Measurements from ENCODE around the gene WWOX. TPM values are rescaled to one million over a fixed set of nuclear protein-coding genes. Genes with fewer than 3 reads are reported as not detected.

The WWOX gene
- total and polyA plus RNA-seq, 2 of the 8 experiments (the other 6 are each of a cell fraction or from before 2014, with no cell fraction given), result 5.4 to 16.7 TPM

DNA sequence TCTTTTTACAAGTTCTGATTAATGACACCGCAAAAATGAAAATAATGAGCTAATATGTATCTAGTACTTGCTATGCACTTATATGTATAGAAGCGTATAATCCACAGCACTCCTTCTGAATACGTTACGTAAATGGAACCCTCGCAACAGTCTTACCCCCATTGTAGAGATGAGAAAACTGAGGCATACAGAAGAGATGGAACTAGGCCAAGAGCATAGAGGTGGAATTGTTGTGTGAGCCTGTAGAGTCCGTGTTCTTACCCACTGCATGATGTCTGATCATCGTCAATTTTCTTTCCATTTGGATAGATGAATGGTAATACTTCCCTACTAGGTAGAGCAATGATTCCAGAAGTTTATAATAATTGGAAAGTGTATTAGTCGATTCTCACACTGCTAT is 394.1 kb downstream of the WWOX start:
- Histone ChIP-seq H3K27ac (ENCODE audit: low read depth, low read length) (no peak overlapping the region), H4K8ac (ENCODE audit: extremely low read depth, insufficient read depth, low read length) (no peak overlapping the region), H2AFZ (ENCODE audit: low read length) (no peak overlapping the region), H3K79me2 (ENCODE audit: control insufficient read depth in 1 of 2, insufficient read depth in 2 of 2, low read length in 2 of 2) (no peaks in the 10 kb centered on the region), H4K91ac (replicated peaks; ENCODE audit: insufficient read length, low read length) (no peak overlapping the region), H3K9me3 (ENCODE audit: insufficient read depth in 2 of 2, low read depth in 1 of 2, low read length in 1 of 2) (no peaks in the 10 kb centered on the region), H3K18ac (ENCODE audit: extremely low read depth, low read length) (no peak overlapping the region), H4K5ac (ENCODE audit: insufficient read length, low read depth, low read length) (no peak overlapping the region), H3K4me1 (replicated peaks in 1 of 4; ENCODE audit: control insufficient read depth in 3 of 4, insufficient read depth in 4 of 4, low read length in 3 of 4) (no peaks in the 10 kb centered on the region), H3K23me2 (ENCODE audit: low read depth, low read length) (no peaks in the 10 kb centered on the region), H3K56ac (replicated peaks; ENCODE audit: insufficient read length, low read depth, low read length) (no peak overlapping the region), H2BK20ac (ENCODE audit: low read length) (no peak overlapping the region), H3K4me2 (ENCODE audit: insufficient read depth in 1 of 2, low read depth in 2 of 2, low read length in 2 of 2) (no peak overlapping the region), H3K27me3 (replicated peaks in 1 of 4; ENCODE audit: control insufficient read depth in 3 of 4, extremely low read depth in 1 of 4, insufficient read depth in 3 of 4, low read length in 3 of 4) (no peaks in the 10 kb centered on the region), H3K4me3 (ENCODE audit: extremely low read depth in 1 of 4, insufficient read depth in 2 of 4, low read depth in 3 of 4, low read length in 4 of 4) (no peak overlapping the region), H2BK120ac (replicated peaks; ENCODE audit: low read depth, low read length) (no peak overlapping the region), H2BK12ac (ENCODE audit: low read depth, low read length) (no peak overlapping the region), H3K36me3 (ENCODE audit: control insufficient read depth in 2 of 4, insufficient read depth in 4 of 4, low read length in 3 of 4) (no peaks in the 10 kb centered on the region), H3K9ac (replicated peaks in 1 of 4; ENCODE audit: extremely low read depth in 1 of 4, low read depth in 3 of 4, low read length in 3 of 4) (no peak overlapping the region), H3K79me1 (ENCODE audit: low read depth, low read length) (no peaks in the 10 kb centered on the region), H2BK5ac (ENCODE audit: low read depth, low read length) (no peak overlapping the region), H2BK15ac (ENCODE audit: low read length) (no peak overlapping the region), H4K20me1 (replicated peaks in 1 of 2; ENCODE audit: control insufficient read depth in 1 of 2, insufficient read depth in 2 of 2, low read length in 2 of 2) (no peaks in the 10 kb centered on the region), H3K4ac (replicated peaks; ENCODE audit: insufficient read length, low read depth, low read length) (no peak overlapping the region), H3K23ac (ENCODE audit: insufficient read length) (no peak overlapping the region), H3K14ac (ENCODE audit: insufficient read length) (no peak overlapping the region), H2AK5ac (ENCODE audit: low read depth, low read length) (no peak overlapping the region)
- TF ChIP-seq KDM1A (IDR thresholded peaks at IDR 0.05; ENCODE audit: borderline replicate concordance, low read length) (0 out of 2 replicates have a peak, but pooled peaks have one; percentile 19), KDM4A (IDR thresholded peaks at IDR 0.05; ENCODE audit: low read depth, low read length, severe bottlenecking) (no peak), SP1 (IDR thresholded peaks at IDR 0.05; ENCODE audit: low read depth, low read length) (no peak), TAF7 (optimal IDR thresholded peaks at IDR 0.05; ENCODE audit: borderline replicate concordance, low read depth, low read length) (no peak), CHD2 (IDR thresholded peaks at IDR 0.05; ENCODE audit: low read length) (no peak), ZNF274 (IDR thresholded peaks at IDR 0.05; ENCODE audit: borderline replicate concordance, extremely low read depth, low read length) (no peak), ASH2L (IDR thresholded peaks at IDR 0.05; ENCODE audit: low read length) (no peak)
- DNase-seq (ENCODE audit: low read depth in 1 of 2, low spot score in 2 of 2) (no peak), FAIRE-seq (no peak)
- ChIA-PET POLR2A (ENCODE audit: partially characterized antibody) (no interaction called here), CTCF (ENCODE audit: partially characterized antibody) (no interaction called here)
- WGBS, 2 experiments (ENCODE audit: extremely low coverage in 1 of 2, insufficient coverage in 1 of 2, insufficient read length in 1 of 2, insufficient replicate concordance in 2 of 2, low coverage in 1 of 2, low lambda C conversion rate in 2 of 2, missing lambda C conversion rate in 1 of 2), result 94% methylated on average over 8 of the region's 8 CpGs; no CpG with 5 or more reads in 1 of the 2 experiments

Measured in H1 (cell line).